SK-N-SH (cell line): ENCODE data around the gene PIBF1. TPM values are rescaled to one million over a fixed set of nuclear protein-coding genes. Genes with fewer than 3 reads are reported as not detected.

Source experiments
- CTCF ChIA-PET: fragments of 300-600, 350-600 bp; formaldehyde crosslinking; extraction: SDS; loops from one replicate; lab custom pipeline; 2021; lab: Yijun Ruan, JAX
- POLR2A ChIA-PET: fragments of 350-600 bp; sonication (Branson Sonifier 250); formaldehyde crosslinking; extraction: SDS; loops from one replicate; lab custom pipeline; 2020; ENCODE audit warnings: antibody characterized with exemption, inconsistent platforms; lab: Yijun Ruan, JAX
- DNase-seq: peaks from one replicate; pipeline ENCODE4 v3.0.0; 2012
- H2AFZ ChIP-seq: fragments of 200-600 bp; sonication (generic); 2 replicates; pipeline ENCODE4 v1.8.1; 2016; ENCODE audit warnings: antibody characterized with exemption, mild to moderate bottlenecking, low read depth
- H3F3A ChIP-seq: fragments of 200-600 bp; sonication (generic); replicated peaks from 2 replicates; pipeline ENCODE3; 2016; ENCODE audit warnings: antibody characterized with exemption, mild to moderate bottlenecking; ENCODE audit not compliant: insufficient read depth
- H3K27ac ChIP-seq, 2 experiments: fragments of 200-500 bp in 1 of 2; fragments of 200-600 bp in 1 of 2; sonication (Bioruptor generic) in 1 of 2; sonication (generic), shearing (Covaris generic) in 1 of 2; 2 replicates each; pipeline versions ENCODE4 v1.5.1 to v1.6.1; 2014 to 2016; ENCODE audit warnings: low read depth in 2 of 2, inconsistent platforms in 1 of 2, low read length in 1 of 2, mild to moderate bottlenecking in 1 of 2, mixed read lengths in 1 of 2
- H3K27me3 ChIP-seq: fragments of 200-600 bp; sonication (generic), shearing (Covaris generic); 2 replicates; pipeline ENCODE4 v1.6.1; 2016; ENCODE audit warnings: mixed run types; ENCODE audit not compliant: insufficient read depth
- H3K36me3 ChIP-seq, 2 experiments: fragments of 200-500 bp in 1 of 2; fragments of 200-600 bp in 1 of 2; sonication (Bioruptor generic) in 1 of 2; sonication (generic) in 1 of 2; replicated peaks in 1 of 2; 2 replicates each; pipeline versions ENCODE3 to v1.5.1; 2014 to 2016; ENCODE audit warnings: low read length in 1 of 2, mild to moderate bottlenecking in 1 of 2; ENCODE audit not compliant: insufficient read depth in 2 of 2, control insufficient read depth in 1 of 2
- H3K4me1 ChIP-seq, 2 experiments: fragments of 200-500 bp in 1 of 2; fragments of 200-600 bp in 1 of 2; sonication (Bioruptor generic) in 1 of 2; sonication (generic), shearing (Covaris generic) in 1 of 2; 2 replicates each; pipeline versions ENCODE4 v1.5.1 to v1.6.1; 2014 to 2016; ENCODE audit warnings: low read depth in 1 of 2, low read length in 1 of 2, mixed run types in 1 of 2; ENCODE audit not compliant: insufficient read depth in 2 of 2, control insufficient read depth in 1 of 2
- H3K4me2 ChIP-seq: fragments of 200-600 bp; sonication (generic), shearing (Covaris generic); 2 replicates; pipeline ENCODE4 v1.6.1; 2017; ENCODE audit warnings: mixed run types
- H3K4me3 ChIP-seq, 2 experiments: fragments of 200-500 bp in 1 of 2; fragments of 200-600 bp in 1 of 2; sonication (Bioruptor generic) in 1 of 2; sonication (generic), shearing (Covaris generic) in 1 of 2; 2 replicates each; pipeline versions ENCODE4 v1.5.1 to v1.8.1; 2014 to 2016; ENCODE audit warnings: low read depth in 2 of 2, inconsistent platforms in 1 of 2, low read length in 1 of 2, mild to moderate bottlenecking in 1 of 2, mixed read lengths in 1 of 2, moderate library complexity in 1 of 2
- H3K79me2 ChIP-seq: fragments of 200-600 bp; sonication (generic); 2 replicates; pipeline ENCODE4 v1.8.1; 2017; ENCODE audit warnings: mild to moderate bottlenecking; ENCODE audit not compliant: insufficient read depth
- H3K9ac ChIP-seq: fragments of 200-600 bp; sonication (generic); 2 replicates; pipeline ENCODE4 v1.6.1; 2017; ENCODE audit warnings: mixed run types
- H3K9me2 ChIP-seq: fragments of 200-600 bp; sonication (generic); 2 replicates; pipeline ENCODE4 v1.6.1; 2017; ENCODE audit warnings: mixed run types
- H3K9me3 ChIP-seq: fragments of 200-600 bp; sonication (generic); 2 replicates; pipeline ENCODE4 v1.6.1; 2017; ENCODE audit warnings: mixed run types, mild to moderate bottlenecking, moderate library complexity
- H4K20me1 ChIP-seq: fragments of 200-600 bp; sonication (generic); 2 replicates; pipeline ENCODE4 v1.6.1; 2017; ENCODE audit warnings: mild to moderate bottlenecking, mixed run types; ENCODE audit not compliant: insufficient read depth
- ELF1 ChIP-seq: IDR thresholded peaks from 2 replicates; pipeline ENCODE4 v1.4.0; 2012
- EP300 ChIP-seq, 2 experiments: IDR thresholded peaks; 2 replicates each; pipeline versions ENCODE4 v1.4.0 to v1.6.1; 2012; ENCODE audit warnings: borderline replicate concordance in 1 of 2, low read depth in 1 of 2, low read length in 1 of 2
- FOXM1 ChIP-seq: IDR thresholded peaks from 2 replicates; pipeline ENCODE4 v1.4.0; 2012; ENCODE audit warnings: low read depth, mild to moderate bottlenecking
- GABPA ChIP-seq: IDR thresholded peaks from 2 replicates; pipeline ENCODE4 v1.4.0; 2012; ENCODE audit warnings: low read depth, mild to moderate bottlenecking
- GATA2 ChIP-seq: sonication (generic); formaldehyde crosslinking; IDR thresholded peaks from 2 replicates; pipeline ENCODE4 v1.5.0; 2020; ENCODE audit warnings: mild to moderate bottlenecking, missing genetic modification reagents
- JUND ChIP-seq: IDR thresholded peaks from 2 replicates; pipeline ENCODE4 v1.4.0; 2012
- MEF2A ChIP-seq: IDR thresholded peaks from 2 replicates; pipeline ENCODE4 v1.4.0; 2012; ENCODE audit warnings: low read depth, borderline replicate concordance
- MXI1 ChIP-seq: IDR thresholded peaks from 2 replicates; pipeline ENCODE4 v1.6.1; 2012; ENCODE audit warnings: mild to moderate bottlenecking, low read depth, low read length, improper control_type of control experiment
- NFIC ChIP-seq: IDR thresholded peaks from 2 replicates; pipeline ENCODE4 v1.4.0; 2012; ENCODE audit warnings: borderline replicate concordance
- NRF1 ChIP-seq: IDR thresholded peaks from 2 replicates; pipeline ENCODE4 v1.6.1; 2012; ENCODE audit warnings: low read depth, mild to moderate bottlenecking, low read length
- POLR2AphosphoS5 ChIP-seq: IDR thresholded peaks from 2 replicates; pipeline ENCODE4 v1.6.1; 2012; ENCODE audit warnings: low read depth, low read length
- RXRA ChIP-seq: IDR thresholded peaks from 2 replicates; pipeline ENCODE4 v1.4.0; 2012; ENCODE audit warnings: low read depth, mild to moderate bottlenecking, borderline replicate concordance
- SIN3A ChIP-seq: IDR thresholded peaks from 2 replicates; pipeline ENCODE4 v1.6.1; 2012; ENCODE audit warnings: low read depth, mild to moderate bottlenecking, low read length, moderate library complexity, borderline replicate concordance
- SMC3 ChIP-seq: IDR thresholded peaks from 2 replicates; pipeline ENCODE4 v1.6.1; 2012; ENCODE audit warnings: low read depth, low read length, improper control_type of control experiment
- TCF12 ChIP-seq: IDR thresholded peaks from 2 replicates; pipeline ENCODE4 v1.4.0; 2012
- TEAD4 ChIP-seq: IDR thresholded peaks from 2 replicates; pipeline ENCODE4 v1.4.0; 2012; ENCODE audit warnings: mild to moderate bottlenecking, borderline replicate concordance; ENCODE audit not compliant: insufficient read depth
- YY1 ChIP-seq: IDR thresholded peaks from 2 replicates; pipeline ENCODE4 v1.4.0; 2012; ENCODE audit warnings: low read depth, mild to moderate bottlenecking
- WGBS: methylation state at CpG from one replicate; pipeline ENCODE4 v1.1.6; 2017; ENCODE audit warnings: low lambda C conversion rate; 5-methylcytosine and 5-hydroxymethylcytosine counted together
- polyA plus RNA-seq, 3 experiments: library from polyadenylated mRNA; depleted of rRNA; stranded (reverse); fragments of >200 nt; gene quantifications; 2 replicates each; pipeline ENCODE4 v1.2.3, GENCODE V29; 2012
- TF ChIP-seq, protein P1 (sequence below): IDR thresholded peaks from 2 replicates; pipeline ENCODE4 v1.6.1; 2012; ENCODE audit warnings: mild to moderate bottlenecking, low read depth, low read length, moderate library complexity
- TF ChIP-seq, protein P2 (sequence below): IDR thresholded peaks from 2 replicates; pipeline ENCODE4 v1.4.0; 2012; ENCODE audit warnings: low read depth, borderline replicate concordance
- TF ChIP-seq, protein P3 (sequence below): fragments of 200-600 bp; sonication (generic); IDR thresholded peaks from 2 replicates; pipeline ENCODE4 v1.6.1; 2017; ENCODE audit warnings: antibody characterized with exemption, mild to moderate bottlenecking, moderate library complexity
- TF ChIP-seq, protein P4 (sequence below): IDR thresholded peaks from 2 replicates; pipeline ENCODE4 v1.4.0; 2012; ENCODE audit warnings: low read depth
- TF ChIP-seq, protein P5 (sequence below): IDR thresholded peaks from 2 replicates; pipeline ENCODE4; 2012
- TF ChIP-seq, protein P6 (sequence below): fragments of 150-350 bp; IDR thresholded peaks from 2 replicates; pipeline ENCODE4 v1.6.1; 2016; ENCODE audit warnings: mild to moderate bottlenecking, low read depth, low read length

The PIBF1 gene
- polyA plus RNA-seq, 1 of the 3 experiments (the other 2 are of a cell fraction), result 3.9 TPM

DNA sequence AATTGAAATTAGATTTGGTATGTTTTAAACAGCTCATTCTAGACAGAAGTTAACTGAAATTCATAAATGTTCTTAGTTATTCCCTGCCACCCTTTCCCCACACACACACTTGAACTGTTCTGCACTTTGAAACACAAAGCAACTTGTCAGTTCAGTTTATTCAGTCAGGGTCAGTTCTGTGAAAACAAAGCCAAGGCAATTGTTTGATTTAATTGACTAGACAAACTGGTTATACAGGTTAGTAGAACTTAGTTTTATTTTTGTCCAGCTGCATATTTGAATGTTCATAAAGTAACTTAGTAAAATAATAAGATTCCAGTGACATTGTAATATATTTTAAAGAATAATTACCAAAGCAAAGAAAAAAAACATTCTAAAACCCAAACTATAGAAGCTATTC is 178.6 kb downstream of the PIBF1 start (continued):
- TF ChIP-seq, protein P1, sequence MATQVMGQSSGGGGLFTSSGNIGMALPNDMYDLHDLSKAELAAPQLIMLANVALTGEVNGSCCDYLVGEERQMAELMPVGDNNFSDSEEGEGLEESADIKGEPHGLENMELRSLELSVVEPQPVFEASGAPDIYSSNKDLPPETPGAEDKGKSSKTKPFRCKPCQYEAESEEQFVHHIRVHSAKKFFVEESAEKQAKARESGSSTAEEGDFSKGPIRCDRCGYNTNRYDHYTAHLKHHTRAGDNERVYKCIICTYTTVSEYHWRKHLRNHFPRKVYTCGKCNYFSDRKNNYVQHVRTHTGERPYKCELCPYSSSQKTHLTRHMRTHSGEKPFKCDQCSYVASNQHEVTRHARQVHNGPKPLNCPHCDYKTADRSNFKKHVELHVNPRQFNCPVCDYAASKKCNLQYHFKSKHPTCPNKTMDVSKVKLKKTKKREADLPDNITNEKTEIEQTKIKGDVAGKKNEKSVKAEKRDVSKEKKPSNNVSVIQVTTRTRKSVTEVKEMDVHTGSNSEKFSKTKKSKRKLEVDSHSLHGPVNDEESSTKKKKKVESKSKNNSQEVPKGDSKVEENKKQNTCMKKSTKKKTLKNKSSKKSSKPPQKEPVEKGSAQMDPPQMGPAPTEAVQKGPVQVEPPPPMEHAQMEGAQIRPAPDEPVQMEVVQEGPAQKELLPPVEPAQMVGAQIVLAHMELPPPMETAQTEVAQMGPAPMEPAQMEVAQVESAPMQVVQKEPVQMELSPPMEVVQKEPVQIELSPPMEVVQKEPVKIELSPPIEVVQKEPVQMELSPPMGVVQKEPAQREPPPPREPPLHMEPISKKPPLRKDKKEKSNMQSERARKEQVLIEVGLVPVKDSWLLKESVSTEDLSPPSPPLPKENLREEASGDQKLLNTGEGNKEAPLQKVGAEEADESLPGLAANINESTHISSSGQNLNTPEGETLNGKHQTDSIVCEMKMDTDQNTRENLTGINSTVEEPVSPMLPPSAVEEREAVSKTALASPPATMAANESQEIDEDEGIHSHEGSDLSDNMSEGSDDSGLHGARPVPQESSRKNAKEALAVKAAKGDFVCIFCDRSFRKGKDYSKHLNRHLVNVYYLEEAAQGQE, result no peak
- TF ChIP-seq, protein P2, sequence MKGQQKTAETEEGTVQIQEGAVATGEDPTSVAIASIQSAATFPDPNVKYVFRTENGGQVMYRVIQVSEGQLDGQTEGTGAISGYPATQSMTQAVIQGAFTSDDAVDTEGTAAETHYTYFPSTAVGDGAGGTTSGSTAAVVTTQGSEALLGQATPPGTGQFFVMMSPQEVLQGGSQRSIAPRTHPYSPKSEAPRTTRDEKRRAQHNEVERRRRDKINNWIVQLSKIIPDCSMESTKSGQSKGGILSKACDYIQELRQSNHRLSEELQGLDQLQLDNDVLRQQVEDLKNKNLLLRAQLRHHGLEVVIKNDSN, result no peak
- TF ChIP-seq SIN3A (no peak), GABPA (no peak), JUND (no peak), EP300 (IDR thresholded peaks at IDR 0.05; ENCODE audit: borderline replicate concordance in 1 of 2, low read depth in 1 of 2, low read length in 1 of 2) (no peak), TEAD4 (no peak), FOXM1 (no peak)
- TF ChIP-seq, protein P3, sequence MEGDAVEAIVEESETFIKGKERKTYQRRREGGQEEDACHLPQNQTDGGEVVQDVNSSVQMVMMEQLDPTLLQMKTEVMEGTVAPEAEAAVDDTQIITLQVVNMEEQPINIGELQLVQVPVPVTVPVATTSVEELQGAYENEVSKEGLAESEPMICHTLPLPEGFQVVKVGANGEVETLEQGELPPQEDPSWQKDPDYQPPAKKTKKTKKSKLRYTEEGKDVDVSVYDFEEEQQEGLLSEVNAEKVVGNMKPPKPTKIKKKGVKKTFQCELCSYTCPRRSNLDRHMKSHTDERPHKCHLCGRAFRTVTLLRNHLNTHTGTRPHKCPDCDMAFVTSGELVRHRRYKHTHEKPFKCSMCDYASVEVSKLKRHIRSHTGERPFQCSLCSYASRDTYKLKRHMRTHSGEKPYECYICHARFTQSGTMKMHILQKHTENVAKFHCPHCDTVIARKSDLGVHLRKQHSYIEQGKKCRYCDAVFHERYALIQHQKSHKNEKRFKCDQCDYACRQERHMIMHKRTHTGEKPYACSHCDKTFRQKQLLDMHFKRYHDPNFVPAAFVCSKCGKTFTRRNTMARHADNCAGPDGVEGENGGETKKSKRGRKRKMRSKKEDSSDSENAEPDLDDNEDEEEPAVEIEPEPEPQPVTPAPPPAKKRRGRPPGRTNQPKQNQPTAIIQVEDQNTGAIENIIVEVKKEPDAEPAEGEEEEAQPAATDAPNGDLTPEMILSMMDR, result no peak
- TF ChIP-seq, protein P4, sequence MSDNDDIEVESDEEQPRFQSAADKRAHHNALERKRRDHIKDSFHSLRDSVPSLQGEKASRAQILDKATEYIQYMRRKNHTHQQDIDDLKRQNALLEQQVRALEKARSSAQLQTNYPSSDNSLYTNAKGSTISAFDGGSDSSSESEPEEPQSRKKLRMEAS, result no peak

DNA sequence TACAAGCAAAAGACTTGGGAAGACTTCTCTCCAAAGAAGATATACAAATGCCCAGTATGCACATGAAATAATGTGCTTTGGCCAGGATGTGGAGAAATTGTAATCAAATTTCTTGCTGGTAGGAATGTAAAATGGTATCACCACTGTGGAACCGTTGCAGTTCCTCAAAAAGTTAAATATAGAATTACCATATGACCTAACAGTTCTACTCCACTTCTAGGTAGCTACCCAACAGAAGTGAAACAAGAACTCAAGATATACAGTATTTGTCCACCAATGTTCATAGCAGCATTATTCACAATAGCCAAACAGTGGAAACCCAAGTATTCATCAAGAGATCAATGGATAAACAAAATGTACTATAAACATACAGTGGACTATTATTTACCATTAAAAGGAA is 181.8 kb downstream of the PIBF1 start:
- 95% methylated on average over 1 of the region's 1 CpG for WGBS
- no peaks in the 10 kb centered on the region; the same call in 1 of the 2 replicates for H3K9me2 ChIP-seq
- ChIA-PET POLR2A (no interaction called here), CTCF (no interaction called here)
- H3K27ac ChIP-seq, result no peak overlapping the region
- no peak overlapping the region for H3K4me3 ChIP-seq
- TF ChIP-seq SMC3 (no peak), MXI1 (no peak), MEF2A (no peak), POLR2AphosphoS5 (no peak), TEAD4 (no peak), FOXM1 (no peak), RXRA (no peak), NFIC (no peak), NRF1 (no peak), GATA2 (CRISPR knock-in tag) (no peak), ELF1 (no peak), TCF12 (no peak), SIN3A (no peak), YY1 (no peak), JUND (no peak)
- TF ChIP-seq, protein P5, sequence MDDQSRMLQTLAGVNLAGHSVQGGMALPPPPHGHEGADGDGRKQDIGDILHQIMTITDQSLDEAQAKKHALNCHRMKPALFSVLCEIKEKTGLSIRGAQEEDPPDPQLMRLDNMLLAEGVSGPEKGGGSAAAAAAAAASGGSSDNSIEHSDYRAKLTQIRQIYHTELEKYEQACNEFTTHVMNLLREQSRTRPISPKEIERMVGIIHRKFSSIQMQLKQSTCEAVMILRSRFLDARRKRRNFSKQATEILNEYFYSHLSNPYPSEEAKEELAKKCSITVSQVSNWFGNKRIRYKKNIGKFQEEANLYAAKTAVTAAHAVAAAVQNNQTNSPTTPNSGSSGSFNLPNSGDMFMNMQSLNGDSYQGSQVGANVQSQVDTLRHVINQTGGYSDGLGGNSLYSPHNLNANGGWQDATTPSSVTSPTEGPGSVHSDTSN, result no peak
- TF ChIP-seq, protein P6, sequence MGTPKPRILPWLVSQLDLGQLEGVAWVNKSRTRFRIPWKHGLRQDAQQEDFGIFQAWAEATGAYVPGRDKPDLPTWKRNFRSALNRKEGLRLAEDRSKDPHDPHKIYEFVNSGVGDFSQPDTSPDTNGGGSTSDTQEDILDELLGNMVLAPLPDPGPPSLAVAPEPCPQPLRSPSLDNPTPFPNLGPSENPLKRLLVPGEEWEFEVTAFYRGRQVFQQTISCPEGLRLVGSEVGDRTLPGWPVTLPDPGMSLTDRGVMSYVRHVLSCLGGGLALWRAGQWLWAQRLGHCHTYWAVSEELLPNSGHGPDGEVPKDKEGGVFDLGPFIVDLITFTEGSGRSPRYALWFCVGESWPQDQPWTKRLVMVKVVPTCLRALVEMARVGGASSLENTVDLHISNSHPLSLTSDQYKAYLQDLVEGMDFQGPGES, result no peak
- H3K9me3 ChIP-seq, result no peaks in the 10 kb centered on the region
- no peaks in the 10 kb centered on the region for H3K27me3 ChIP-seq
- DNase-seq, result no peak
- H3K4me2 ChIP-seq, result no peak overlapping the region
- no peaks in the 10 kb centered on the region for H4K20me1 ChIP-seq
- no peaks in the 10 kb centered on the region for H3F3A ChIP-seq
- H2AFZ ChIP-seq, result no peak overlapping the region
- H3K4me1 ChIP-seq, result no peaks in the 10 kb centered on the region
- H3K36me3 ChIP-seq, result peaks cover 5 to 14% of the 10 kb centered on the region in 2 experiments
- no peak overlapping the region for H3K9ac ChIP-seq
- no peaks in the 10 kb centered on the region for H3K79me2 ChIP-seq
